SH-SY5Y (cell line): ENCODE results near the gene FXYD7.

Experiments used
- GATA2 ChIP-seq: IDR thresholded peaks from 2 replicates; pipeline ENCODE4 v1.6.1; 2011; ENCODE audit warnings: mild to moderate bottlenecking, low read depth, low read length
- GATA3 ChIP-seq: IDR thresholded peaks from 2 replicates; pipeline ENCODE4 v1.6.1; 2011; ENCODE audit warnings: low read depth, mild to moderate bottlenecking, low read length, moderate library complexity

FXYD7 gene

GRCh38 chr19:35130761-35131720, 12.0 kb upstream of the FXYD7 start:
- no peak for TF ChIP-seq GATA2
- TF ChIP-seq GATA3: no peak

DNA sequence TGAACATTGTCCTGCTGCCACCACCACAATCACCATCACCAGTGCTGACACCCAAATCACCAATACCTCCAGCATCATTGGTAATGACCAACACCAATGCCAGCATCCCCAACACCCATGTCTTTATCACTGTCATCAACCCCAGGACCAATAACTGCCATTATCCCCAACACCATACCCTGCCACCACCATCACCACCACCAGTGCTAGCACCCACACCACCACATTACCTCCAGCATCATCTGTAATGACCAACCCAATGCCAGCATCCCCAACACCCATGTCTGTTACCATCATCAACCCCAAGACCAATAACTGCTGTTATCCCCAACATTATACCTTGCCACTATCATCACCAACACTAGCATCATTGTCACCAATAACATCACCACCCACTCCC, 10.8 kb upstream of the FXYD7 start:
- TF ChIP-seq GATA3: no peak
- no peak for TF ChIP-seq GATA2

DNA sequence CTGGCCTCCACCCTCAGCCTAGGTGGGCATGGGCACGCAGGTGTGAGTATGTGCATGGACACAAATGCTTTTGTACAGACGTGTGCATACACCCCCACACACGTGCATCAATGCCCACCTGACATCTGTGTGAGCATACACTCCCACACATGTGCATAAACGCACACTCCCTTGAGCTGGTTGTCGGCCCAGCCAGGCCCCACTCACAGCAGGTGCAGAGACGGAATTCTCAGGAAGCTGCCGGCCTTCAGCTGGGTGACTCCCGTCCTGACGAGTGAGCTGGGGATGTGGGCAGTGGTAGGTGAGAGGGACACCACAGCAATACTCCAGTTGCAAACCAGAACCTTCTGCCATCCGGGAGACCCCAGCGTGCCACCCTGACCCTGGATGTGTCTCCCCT, 9.2 kb upstream of the FXYD7 start:
- TF ChIP-seq GATA2 (no peak), GATA3 (no peak)

- no peak for TF ChIP-seq GATA2
- TF ChIP-seq GATA3: no peak
These were observed 8.3 kb upstream of the FXYD7 start, which contains the start of gene LGI4 for GRCh38 chr19:35134601-35135242. TSS of gene LGI4 (minus strand) at chr19:35135059. CDS start at chr19:35134680, 379 bp downstream.

- TF ChIP-seq GATA2: no peak
- TF ChIP-seq GATA3: no peak
These were observed 7.6 kb upstream of the FXYD7 start for GRCh38 chr19:35135389-35135909.

DNA sequence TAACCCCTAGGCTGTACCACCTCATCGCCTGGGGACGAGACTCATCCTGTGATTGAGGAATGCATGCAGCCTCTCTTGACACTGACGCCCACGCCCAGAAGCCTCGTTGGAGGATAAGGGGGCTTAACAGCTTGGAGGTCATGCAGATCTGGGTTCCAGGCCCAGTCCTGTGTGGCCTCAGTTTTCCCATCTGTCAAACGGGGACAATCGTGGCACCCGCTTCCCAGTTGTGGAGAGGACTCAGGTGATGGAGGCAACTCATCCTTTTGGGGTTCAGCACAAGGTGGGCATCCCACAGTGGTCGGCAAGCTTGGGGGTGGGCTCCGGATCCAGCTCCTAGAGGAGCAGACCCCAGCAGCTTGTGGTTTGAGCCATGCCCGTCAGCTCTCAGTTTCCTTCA, 6.8 kb upstream of the FXYD7 start:
- TF ChIP-seq GATA2 (no peak), GATA3 (no peak)

GRCh38 chr19:35136977-35137702, 5.9 kb upstream of the FXYD7 start:
- TF ChIP-seq GATA2: no peak
- TF ChIP-seq GATA3: no peak

DNA sequence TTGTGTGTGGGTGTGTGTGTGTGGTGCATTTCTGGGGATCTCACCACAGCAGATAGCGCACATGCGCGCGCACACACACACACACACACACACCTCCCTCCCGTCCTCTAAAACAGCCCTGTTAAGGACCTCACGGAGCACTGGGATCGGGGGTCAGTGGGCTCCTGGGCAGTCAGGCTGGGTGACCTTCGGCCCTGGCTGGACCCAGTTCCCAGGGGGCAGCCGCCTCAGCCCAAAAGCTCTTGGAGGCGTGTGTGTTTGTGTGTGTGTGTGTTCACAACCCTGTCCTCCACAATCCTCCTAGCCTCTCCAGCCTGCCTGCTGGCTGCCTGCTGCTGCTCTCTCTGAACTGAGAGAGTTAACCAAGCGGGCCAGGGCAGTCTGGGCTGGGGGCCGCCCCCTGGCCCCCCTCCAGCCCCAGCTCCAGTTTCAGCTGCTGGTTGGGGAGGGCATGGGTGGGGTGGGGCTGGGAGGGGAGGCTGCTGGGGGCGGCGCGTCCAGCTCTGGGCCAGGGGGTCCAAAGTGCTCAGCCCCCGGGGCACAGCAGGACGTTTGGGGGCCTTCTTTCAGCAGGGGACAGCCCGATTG, 4.7 kb upstream of the FXYD7 start, which contains the start of gene FXYD1:
TSS of gene FXYD1 (plus strand) at position 520 of the 588 bp plus-strand sequence. CDS start 1,256 bp downstream, outside the sequence.
- TF ChIP-seq GATA2 (no peak), GATA3 (no peak)

DNA sequence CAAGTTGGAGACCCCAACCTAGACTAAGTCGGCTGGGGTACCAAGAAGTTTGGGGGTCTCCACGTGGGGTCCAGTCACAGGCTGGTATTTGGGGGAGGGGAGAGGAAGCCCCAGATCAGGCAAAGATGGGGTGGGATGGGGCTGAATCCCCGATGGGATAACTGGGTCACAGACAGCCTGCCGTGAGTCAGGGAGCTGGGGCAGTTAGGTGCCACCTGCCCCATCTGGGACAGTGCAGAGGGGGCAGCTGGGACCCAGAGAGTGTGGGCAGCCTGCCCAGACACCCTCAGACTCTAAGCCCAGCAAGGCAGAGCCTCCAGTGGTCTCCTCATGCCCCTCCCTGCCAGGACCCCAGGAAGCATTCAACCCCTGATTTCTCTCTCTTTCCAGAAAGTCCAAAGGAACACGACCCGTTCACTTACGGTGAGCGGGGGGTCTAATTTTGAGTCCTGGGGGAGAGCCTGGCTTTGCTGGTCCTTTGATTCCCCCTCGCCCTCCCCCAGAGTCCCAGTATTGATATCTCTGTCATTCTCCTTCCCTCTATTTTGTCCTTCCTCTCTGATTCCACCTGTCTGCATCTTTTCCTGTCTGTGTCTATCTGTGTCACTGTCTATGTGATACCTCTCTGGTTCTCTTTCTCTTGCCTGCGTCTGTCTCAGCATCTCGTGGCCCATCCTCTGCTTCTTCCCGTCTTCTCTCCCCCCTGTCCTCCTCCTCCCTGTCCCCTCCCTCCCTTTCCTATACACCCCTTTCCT, 2.7 kb upstream of the FXYD7 start:
- TF ChIP-seq GATA3: no peak

- TF ChIP-seq GATA3: no peak
- TF ChIP-seq GATA2: no peak
These were observed 1.9 kb upstream of the FXYD7 start for GRCh38 chr19:35140962-35141836.

DNA sequence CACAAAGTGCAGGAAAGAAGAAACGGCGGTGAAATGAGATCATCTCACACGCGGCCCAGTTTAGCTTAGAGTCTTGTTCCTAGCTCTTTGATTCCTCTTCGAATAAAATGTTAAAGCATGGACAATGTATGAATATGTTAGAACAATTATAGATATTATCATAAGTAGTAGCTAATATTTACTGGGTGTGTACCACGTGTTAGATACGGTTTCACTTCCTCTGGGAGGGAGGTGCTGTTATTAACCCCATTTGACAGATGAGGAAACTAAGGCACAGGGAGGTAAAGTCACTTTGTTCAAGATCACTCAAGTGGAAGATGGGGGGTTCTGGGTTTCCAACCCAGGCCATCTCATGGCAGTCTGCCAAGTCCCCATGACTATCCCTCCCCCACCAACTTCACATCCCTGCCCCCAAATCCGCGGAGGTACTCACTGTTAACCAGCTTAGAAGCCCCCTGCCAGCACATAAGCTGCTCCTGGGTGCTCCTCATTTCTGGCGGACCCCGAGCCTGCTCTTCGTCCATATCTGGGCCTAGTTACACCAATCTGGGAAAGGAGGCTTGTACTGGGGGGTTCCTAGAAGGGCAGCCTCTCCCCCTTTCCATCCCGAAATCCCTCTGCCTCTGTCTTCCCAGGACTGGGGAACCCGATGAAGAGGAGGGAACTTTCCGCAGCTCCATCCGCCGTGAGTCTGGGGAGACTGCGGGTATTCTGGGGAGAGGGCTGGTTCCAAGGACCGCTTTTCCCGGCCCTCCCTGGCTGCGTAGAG, 1.0 kb upstream of the FXYD7 start:
- TF ChIP-seq GATA2: no peak
- TF ChIP-seq GATA3: no peak
